IPS-18a (cell line): Measurements from ENCODE around the gene IRS2.

Experiments used
- H3K27ac ChIP-seq: one replicate; pipeline ENCODE4 v1.5.1; 2013; ENCODE audit warnings: low read length
- H3K27me3 ChIP-seq: one replicate; pipeline ENCODE4 v1.6.1; 2013; ENCODE audit warnings: mild to moderate bottlenecking, low read length; ENCODE audit not compliant: control insufficient read depth, insufficient read depth
- H3K36me3 ChIP-seq: one replicate; pipeline ENCODE4 v1.6.1; 2013; ENCODE audit warnings: low read depth, low read length; ENCODE audit not compliant: control insufficient read depth
- H3K4me1 ChIP-seq: one replicate; pipeline ENCODE4 v1.6.1; 2013; ENCODE audit warnings: low read depth, low read length; ENCODE audit not compliant: control insufficient read depth
- H3K4me3 ChIP-seq: one replicate; pipeline ENCODE4 v1.5.1; 2013; ENCODE audit warnings: low read length
- H3K9ac ChIP-seq: one replicate; pipeline ENCODE4 v1.6.1; 2013; ENCODE audit warnings: mild to moderate bottlenecking, low read length, moderate library complexity
- H3K9me3 ChIP-seq: one replicate; pipeline ENCODE4 v1.6.1; 2013; ENCODE audit warnings: low read depth, low read length; ENCODE audit not compliant: control insufficient read depth

IRS2 gene

GRCh38 chr13:109783815-109784589, 2.4 kb downstream of the IRS2 start:
- H3K9me3 ChIP-seq: no peaks in the 10 kb centered on the region
- H3K27ac ChIP-seq: no peak overlapping the region
- H3K36me3 ChIP-seq: no peaks in the 10 kb centered on the region
- H3K9ac ChIP-seq: no peak overlapping the region
- H3K27me3 ChIP-seq: peaks cover 8% of the 10 kb centered on the region
- peak overlapping the region; percentile 45 for H3K4me3 ChIP-seq
- peaks cover 13% of the 10 kb centered on the region for H3K4me1 ChIP-seq

DNA sequence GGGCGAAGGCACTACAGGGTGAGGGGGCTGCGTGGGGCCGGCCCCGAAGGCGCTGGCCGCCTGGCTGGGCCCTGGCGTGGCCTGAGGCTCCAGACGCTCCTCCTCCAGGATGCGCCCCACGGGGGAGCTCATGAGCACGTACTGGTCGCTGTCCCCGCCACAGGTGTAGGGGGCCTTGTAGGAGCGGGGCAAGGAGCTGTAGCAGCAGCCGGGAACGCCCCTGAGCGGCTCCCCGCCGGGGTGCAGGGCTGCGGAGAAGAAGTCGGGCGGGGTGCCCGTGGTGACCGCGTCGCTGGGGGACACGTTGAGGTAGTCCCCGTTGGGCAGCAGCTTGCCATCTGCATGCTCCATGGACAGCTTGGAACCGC, 3.0 kb downstream of the IRS2 start:
- H3K4me3 ChIP-seq: no peak overlapping the region
- no peak overlapping the region for H3K9ac ChIP-seq
- H3K4me1 ChIP-seq: peaks cover 16% of the 10 kb centered on the region
- no peak overlapping the region for H3K27ac ChIP-seq
- H3K9me3 ChIP-seq: no peaks in the 10 kb centered on the region
- peaks cover 3% of the 10 kb centered on the region for H3K27me3 ChIP-seq
- H3K36me3 ChIP-seq: no peaks in the 10 kb centered on the region

DNA sequence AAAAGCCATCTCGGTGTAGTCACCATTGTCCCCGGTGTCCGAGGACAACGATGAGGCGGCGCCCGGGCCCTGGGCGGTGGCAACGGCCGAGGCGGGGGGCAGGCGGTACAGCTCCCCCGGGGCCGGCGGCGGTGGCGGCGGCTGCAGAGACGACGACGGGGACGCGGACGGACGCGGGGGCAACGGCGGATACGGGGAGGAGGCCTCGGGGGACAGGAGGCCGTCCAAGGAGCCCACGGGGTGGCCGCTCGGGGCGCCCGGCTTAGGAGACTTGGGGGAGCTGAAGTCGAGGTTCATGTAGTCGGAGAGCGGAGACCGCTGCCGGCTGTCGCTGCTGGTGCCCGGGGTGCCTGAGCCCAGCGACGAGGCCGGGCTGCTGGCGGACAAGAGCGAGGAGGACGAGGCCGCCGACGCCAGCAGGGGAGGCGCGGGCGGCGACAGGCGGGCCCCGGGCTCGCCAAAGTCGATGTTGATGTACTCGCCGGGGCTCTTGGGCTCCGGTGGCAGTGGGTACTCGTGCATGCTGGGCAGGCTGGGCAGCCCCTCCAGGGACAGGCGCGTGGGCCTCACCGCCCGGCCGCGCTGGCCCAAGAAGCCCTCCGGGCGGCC, 3.5 kb downstream of the IRS2 start:
- Histone ChIP-seq H3K9me3 (no peaks in the 10 kb centered on the region), H3K36me3 (no peaks in the 10 kb centered on the region), H3K4me3 (no peak overlapping the region), H3K27me3 (no peaks in the 10 kb centered on the region), H3K4me1 (peaks cover 16% of the 10 kb centered on the region), H3K27ac (no peak overlapping the region), H3K9ac (no peak overlapping the region)

DNA sequence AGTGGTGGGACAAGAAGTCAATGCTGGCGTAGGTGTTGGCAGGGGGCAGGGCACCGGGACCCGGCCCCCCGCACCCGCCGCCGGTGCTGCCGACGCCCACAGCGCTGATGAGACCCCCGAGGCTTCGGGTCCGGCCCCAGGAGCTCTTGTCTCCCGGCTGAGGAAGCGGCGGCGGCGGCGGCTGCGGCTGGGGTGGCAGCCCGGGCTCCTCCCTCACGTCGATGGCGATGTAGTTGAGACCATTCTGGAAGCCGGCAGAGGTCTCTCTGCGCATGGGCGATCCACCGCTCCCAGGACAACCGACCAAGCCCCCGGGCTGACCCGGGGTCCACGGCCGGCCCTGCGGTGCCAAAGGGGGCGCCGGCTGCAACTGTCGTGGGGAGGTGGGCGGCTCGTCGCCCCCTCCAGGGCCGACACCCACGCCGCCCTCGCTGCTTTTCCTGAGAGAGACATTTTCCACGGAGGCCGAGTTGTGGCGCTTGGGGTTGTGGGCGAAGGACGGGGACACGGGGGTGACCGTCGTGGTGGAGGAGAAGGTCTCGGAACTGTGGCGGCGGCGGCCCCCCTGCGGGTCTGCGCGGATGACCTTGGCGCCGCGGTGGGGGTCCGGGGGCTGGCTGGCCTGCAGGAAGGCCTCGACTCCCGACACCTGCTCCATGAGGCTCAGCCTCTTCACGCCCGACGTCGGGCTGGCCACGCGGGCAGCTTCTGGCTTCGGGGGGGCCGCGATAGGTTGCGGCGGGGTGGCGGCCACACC, 4.1 kb downstream of the IRS2 start:
- Histone ChIP-seq H3K36me3 (no peaks in the 10 kb centered on the region), H3K9ac (no peak overlapping the region), H3K9me3 (no peaks in the 10 kb centered on the region), H3K27ac (no peak overlapping the region), H3K4me3 (no peak overlapping the region), H3K4me1 (peaks cover 16% of the 10 kb centered on the region), H3K27me3 (no peaks in the 10 kb centered on the region)

GRCh38 chr13:109781384-109782065, 4.9 kb downstream of the IRS2 start:
- no peak overlapping the region for H3K27ac ChIP-seq
- H3K27me3 ChIP-seq: no peaks in the 10 kb centered on the region
- peak overlapping the region; percentile 4 for H3K4me3 ChIP-seq
- H3K4me1 ChIP-seq: peaks cover 16% of the 10 kb centered on the region
- H3K9me3 ChIP-seq: no peaks in the 10 kb centered on the region
- no peaks in the 10 kb centered on the region for H3K36me3 ChIP-seq
- H3K9ac ChIP-seq: no peak overlapping the region

DNA sequence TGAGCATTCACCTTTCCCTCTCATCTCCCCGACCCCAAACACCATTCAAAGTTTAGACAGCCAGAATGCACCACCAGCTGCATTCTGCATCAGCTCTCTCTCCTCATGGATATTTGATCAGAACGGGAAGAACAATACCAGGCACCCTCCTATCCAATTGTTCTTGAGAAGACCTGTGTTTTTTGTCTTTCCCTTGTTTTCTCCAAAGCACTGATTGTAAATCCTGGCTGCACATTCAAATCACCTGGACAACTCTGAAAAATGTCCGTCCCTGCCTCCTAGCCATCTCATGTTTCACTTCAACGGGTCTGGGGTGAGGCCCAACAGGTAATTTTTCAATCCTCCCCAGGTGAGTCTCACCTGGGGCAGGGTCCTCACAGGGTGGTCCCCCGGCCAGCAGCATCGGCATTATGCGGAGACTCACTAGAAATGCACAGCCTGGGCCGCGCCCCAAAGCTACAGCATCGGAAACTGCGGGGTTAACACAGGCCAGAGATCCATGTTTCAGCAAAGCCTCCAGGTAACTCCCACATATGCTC, 5.5 kb downstream of the IRS2 start:
- H3K27me3 ChIP-seq: no peaks in the 10 kb centered on the region
- peaks cover 16% of the 10 kb centered on the region for H3K4me1 ChIP-seq
- H3K27ac ChIP-seq: no peak overlapping the region
- H3K9ac ChIP-seq: no peak overlapping the region
- H3K9me3 ChIP-seq: no peaks in the 10 kb centered on the region
- H3K4me3 ChIP-seq: peak overlapping the region; percentile 4
- H3K36me3 ChIP-seq: no peaks in the 10 kb centered on the region

GRCh38 chr13:109779876-109780510, 6.4 kb downstream of the IRS2 start:
- Histone ChIP-seq H3K9ac (no peak overlapping the region), H3K9me3 (no peaks in the 10 kb centered on the region), H3K4me1 (peaks cover 16% of the 10 kb centered on the region), H3K36me3 (no peaks in the 10 kb centered on the region), H3K27me3 (no peaks in the 10 kb centered on the region), H3K27ac (no peak overlapping the region), H3K4me3 (no peak overlapping the region)

- H3K4me3 ChIP-seq: no peak overlapping the region
- no peaks in the 10 kb centered on the region for H3K27me3 ChIP-seq
- H3K36me3 ChIP-seq: no peaks in the 10 kb centered on the region
- no peaks in the 10 kb centered on the region for H3K9me3 ChIP-seq
- peaks cover 16% of the 10 kb centered on the region for H3K4me1 ChIP-seq
- no peak overlapping the region for H3K9ac ChIP-seq
- no peak overlapping the region for H3K27ac ChIP-seq
Measured at GRCh38 chr13:109779074-109779473, 7.3 kb downstream of the IRS2 start.

- Histone ChIP-seq H3K9me3 (no peaks in the 10 kb centered on the region), H3K27ac (no peak overlapping the region), H3K36me3 (no peaks in the 10 kb centered on the region), H3K27me3 (no peaks in the 10 kb centered on the region), H3K4me3 (no peak overlapping the region), H3K4me1 (peaks cover 16% of the 10 kb centered on the region), H3K9ac (no peak overlapping the region)
Measured at GRCh38 chr13:109778102-109778542, 8.3 kb downstream of the IRS2 start.

DNA sequence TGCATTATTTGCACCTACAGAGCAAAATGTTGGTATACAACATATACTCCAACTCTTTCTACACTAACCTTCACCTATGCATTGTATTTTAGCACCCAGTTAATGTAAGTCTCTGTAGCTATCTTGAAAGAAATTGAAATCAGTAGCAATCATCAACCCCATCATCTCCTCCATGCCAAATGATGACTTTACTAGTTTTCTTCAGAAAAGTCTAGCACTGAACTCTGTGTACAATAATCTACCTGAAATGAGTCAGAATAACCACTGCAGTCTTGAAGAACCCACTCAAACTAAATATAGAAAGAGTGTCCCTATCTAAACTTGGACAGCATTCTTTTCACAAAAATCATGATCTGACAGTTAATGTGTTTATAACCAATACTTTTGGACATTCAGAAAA, 9.8 kb downstream of the IRS2 start:
- Histone ChIP-seq H3K4me1 (peaks cover 16% of the 10 kb centered on the region), H3K27ac (no peak overlapping the region), H3K4me3 (no peak overlapping the region), H3K27me3 (no peaks in the 10 kb centered on the region), H3K36me3 (no peaks in the 10 kb centered on the region), H3K9me3 (no peaks in the 10 kb centered on the region), H3K9ac (no peak overlapping the region)

DNA sequence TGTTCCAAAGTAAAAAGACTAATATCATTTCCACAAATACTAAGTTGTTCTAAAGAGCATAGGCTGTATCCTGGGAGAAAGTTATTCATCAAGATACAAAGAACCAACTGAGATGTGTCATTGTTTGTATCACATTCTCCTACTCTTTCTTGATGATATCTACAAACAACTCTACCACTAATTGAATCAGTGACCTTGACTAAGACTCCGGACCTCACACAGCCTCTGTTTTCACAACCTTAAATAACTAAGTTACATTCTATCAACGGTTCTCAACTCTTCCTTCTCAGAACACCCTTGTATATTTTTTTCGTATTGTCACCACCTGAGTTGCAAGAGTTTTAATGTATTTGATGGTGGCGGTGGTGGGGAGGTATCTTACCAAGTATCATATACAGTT, 12.6 kb downstream of the IRS2 start:
- no peak overlapping the region for H3K27ac ChIP-seq
- H3K4me1 ChIP-seq: peaks cover under 1% of the 10 kb centered on the region
- H3K27me3 ChIP-seq: no peaks in the 10 kb centered on the region
- H3K36me3 ChIP-seq: no peaks in the 10 kb centered on the region
- H3K4me3 ChIP-seq: no peak overlapping the region
- H3K9me3 ChIP-seq: no peaks in the 10 kb centered on the region
- no peak overlapping the region for H3K9ac ChIP-seq
